Measurements from ENCODE around the gene CSGALNACT2. TPM values are rescaled to one million over a fixed set of nuclear protein-coding genes. Genes with fewer than 3 reads are reported as not detected.

CSGALNACT2 gene
- total RNA-seq, 2 experiments from 2014 or later, result 13.2 to 33.6 TPM

- no peaks in the 10 kb centered on the region for H4K20me1 ChIP-seq (ENCODE audit: insufficient read depth, low read length)
- H3K9me3 ChIP-seq (ENCODE audit: low read length), result no peaks in the 10 kb centered on the region
- no peak overlapping the region for H3K4me2 ChIP-seq (ENCODE audit: low read length)
- TF ChIP-seq CTCF (conservative IDR thresholded peaks at IDR 0.05; ENCODE audit: low read length) (no peak), EZH2phosphoT487 (IDR thresholded peaks at IDR 0.05; ENCODE audit: borderline replicate concordance, low read depth, low read length) (no peak)
- H2AFZ ChIP-seq (ENCODE audit: low read length), result no peak overlapping the region
- no TSS peak for BruUV-seq (replicated peaks)
- intact Hi-C loops (cut with micrococcal nuclease; ENCODE audit: unreplicated experiment), result no loop called here
- H3K4me3 ChIP-seq (ENCODE audit: low read depth, low read length, poor library complexity, severe bottlenecking), result no peak overlapping the region
- POLR2A ChIA-PET, result no interaction called here
- DNase-seq (ENCODE audit: low spot score), result no peak
- no peak overlapping the region for H3K27ac ChIP-seq (ENCODE audit: low read depth, low read length, poor library complexity, severe bottlenecking)
- no peaks in the 10 kb centered on the region for H3K36me3 ChIP-seq (ENCODE audit: insufficient read depth, low read length)
- H3K79me2 ChIP-seq (ENCODE audit: insufficient read depth, low read depth, low read length), result no peaks in the 10 kb centered on the region
- CTCF ChIA-PET (ENCODE audit: unreplicated experiment), result no interaction called here
- no peaks in the 10 kb centered on the region for H3K9me2 ChIP-seq (ENCODE audit: insufficient read depth, low read length)
- no peaks in the 10 kb centered on the region for H3K4me1 ChIP-seq (ENCODE audit: insufficient read depth, low read length, poor library complexity, severe bottlenecking)
Measured at GRCh38 chr10:43196131-43196980, 58.1 kb downstream of the CSGALNACT2 start.

- H3K36me3 ChIP-seq (ENCODE audit: insufficient read depth, low read length), result no peaks in the 10 kb centered on the region
- CTCF ChIA-PET (ENCODE audit: unreplicated experiment), result no interaction called here
- no peak overlapping the region for H2AFZ ChIP-seq (ENCODE audit: low read length)
- H3K4me2 ChIP-seq (ENCODE audit: low read length), result no peak overlapping the region
- no peaks in the 10 kb centered on the region for H3K79me2 ChIP-seq (ENCODE audit: insufficient read depth, low read depth, low read length)
- intact Hi-C loops (cut with micrococcal nuclease; ENCODE audit: unreplicated experiment), result no loop called here
- no peak for TF ChIP-seq CTCF (conservative IDR thresholded peaks at IDR 0.05; ENCODE audit: low read length)
- no peak for TF ChIP-seq EZH2phosphoT487 (IDR thresholded peaks at IDR 0.05; ENCODE audit: borderline replicate concordance, low read depth, low read length)
- H3K27ac ChIP-seq (ENCODE audit: low read depth, low read length, poor library complexity, severe bottlenecking), result no peak overlapping the region
- no peaks in the 10 kb centered on the region for H3K9me2 ChIP-seq (ENCODE audit: insufficient read depth, low read length)
- H3K4me3 ChIP-seq (ENCODE audit: low read depth, low read length, poor library complexity, severe bottlenecking), result no peak overlapping the region
- DNase-seq (ENCODE audit: low spot score), result no peak
- H3K9me3 ChIP-seq (ENCODE audit: low read length), result no peaks in the 10 kb centered on the region
- H3K4me1 ChIP-seq (ENCODE audit: insufficient read depth, low read length, poor library complexity, severe bottlenecking), result no peaks in the 10 kb centered on the region
- no peaks in the 10 kb centered on the region for H4K20me1 ChIP-seq (ENCODE audit: insufficient read depth, low read length)
- no TSS peak for BruUV-seq (replicated peaks)
- POLR2A ChIA-PET, result interaction anchor here (1.0 kb wide), 1 partner anchor 18 kb away, joined by 3 read pairs; no protein-coding TSS in a partner anchor
Measured at GRCh38 chr10:43196981-43197833, 59.0 kb downstream of the CSGALNACT2 start.
